Measurements from ENCODE around the gene KRT15.

Gene KRT15

DNA sequence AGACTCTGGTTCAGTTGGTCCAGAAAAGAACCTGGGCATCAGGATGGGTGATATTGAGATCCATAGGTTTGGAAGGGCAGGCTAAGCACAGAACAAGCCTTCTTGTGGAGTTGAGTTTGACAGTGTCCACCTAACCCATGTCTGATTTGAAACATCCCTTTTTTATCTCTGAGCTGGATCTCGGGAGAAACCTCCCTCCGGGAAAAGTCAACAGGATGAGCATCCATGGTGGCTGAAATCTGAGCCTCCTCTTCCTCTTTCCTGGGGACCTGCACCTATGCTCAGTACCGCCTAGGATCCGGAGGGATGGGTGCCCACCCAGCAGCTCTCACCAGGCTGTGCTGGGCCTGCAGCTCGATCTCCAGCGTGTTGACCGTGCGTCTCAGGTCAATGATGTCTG, 54.9 kb downstream of the KRT15 start:
- DNase-seq (ENCODE audit: low read depth), result no peak
- H3K4me3 ChIP-seq (ENCODE audit: low read depth, low read length), result no peak overlapping the region

Data from skeletal muscle cell (primary cell).